Lung (tissue), 12 donors: ENCODE data around the gene FKRP. TPM values are rescaled to one million over a fixed set of nuclear protein-coding genes. Genes with fewer than 3 reads are reported as not detected.

ENCODE experiments used
- ATAC-seq: fragments of 200-7000 bp; cut with Tn5 transposase; one replicate; pipeline ENCODE4 v1.9.1; 2020; ENCODE audit warnings: moderate number of reproducible peaks; ENCODE audit not compliant: insufficient read depth, low FRiP score
- DNase-seq, 3 donors: peaks; one replicate each; pipeline ENCODE4 v3.0.0-alpha.2; 2013 to 2017
- H3K27ac ChIP-seq, 2 donors: one replicate each; pipeline ENCODE4 v1.5.1; 2013; ENCODE audit warnings: mild to moderate bottlenecking in 2 of 2, moderate library complexity in 2 of 2, control low read depth in 1 of 2, inconsistent platforms in 1 of 2, low read depth in 1 of 2, low read length in 1 of 2
- H3K27me3 ChIP-seq, 3 donors: one replicate each; pipeline ENCODE4 v1.5.1; 2013; ENCODE audit warnings: low read length in 2 of 3; ENCODE audit not compliant: control insufficient read depth in 3 of 3, insufficient read depth in 3 of 3
- H3K36me3 ChIP-seq, 4 donors: one replicate each; pipeline ENCODE4 v1.5.1; 2013; ENCODE audit warnings: low read length in 4 of 4, mild to moderate bottlenecking in 1 of 4, moderate library complexity in 1 of 4; ENCODE audit not compliant: control insufficient read depth in 4 of 4, insufficient read depth in 4 of 4
- H3K4me1 ChIP-seq, 5 donors: one replicate each; pipeline ENCODE4 v1.5.1; 2013; ENCODE audit warnings: low read length in 5 of 5, mild to moderate bottlenecking in 2 of 5, moderate library complexity in 1 of 5; ENCODE audit not compliant: control insufficient read depth in 5 of 5, insufficient read depth in 5 of 5
- H3K4me3 ChIP-seq: one replicate; pipeline ENCODE4 v1.5.1; 2013; ENCODE audit warnings: mild to moderate bottlenecking, control low read depth, moderate library complexity
- H3K9ac ChIP-seq, 2 donors: one replicate each; pipeline ENCODE4 v1.5.1; 2013; ENCODE audit warnings: low read length in 2 of 2, control low read depth in 1 of 2; ENCODE audit not compliant: insufficient read depth in 1 of 2
- H3K9me3 ChIP-seq, 4 donors: one replicate each; pipeline ENCODE4 v1.5.1; 2013; ENCODE audit warnings: low read length in 3 of 4, mild to moderate bottlenecking in 1 of 4, moderate library complexity in 1 of 4; ENCODE audit not compliant: control insufficient read depth in 4 of 4, insufficient read depth in 3 of 4
- CTCF ChIP-seq: IDR thresholded peaks from 2 replicates; pipeline ENCODE4 v1.5.1; 2012; ENCODE audit warnings: mild to moderate bottlenecking; ENCODE audit errors: control extremely low read depth, extremely low read depth
- WGBS, 2 donors: extraction: QIAGEN DNeasy Blood & Tissue Kit; methylation state at CpG; one replicate each; pipeline ENCODE4 v1.1.7; 2013; 5-methylcytosine and 5-hydroxymethylcytosine counted together
- polyA plus RNA-seq, 2 donors: library from polyadenylated mRNA; stranded (reverse); fragments of 200-250 nt; gene quantifications; one replicate each; pipeline ENCODE4 v1.2.1, GENCODE V29; 2013
- total RNA-seq, 2 donors: library from RNA; depleted of rRNA in 1 of 2; stranded (reverse); fragments of >200 nt in 1 of 2; gene quantifications; one replicate each; pipeline ENCODE4 v1.2.1, GENCODE V29; 2014 to 2021
- donor health status: control.
- donor health status: control.
- donor health status: Bipolar disorder and iron deficiency.
- donor health status: healthy.
- donor health status: DM: yes; HTN: yes; CAD: no.

Gene FKRP
- total and polyA plus RNA-seq, 4 donors, result 10.8 to 23.9 (median 15.2) TPM

GRCh38 chr19:46723023-46723461, 22.8 kb upstream of the FKRP start:
- WGBS, 2 donors, result 45 to 66% methylated on average over 16 of the region's 16 CpGs
- peaks cover 0 to 7% (median 4%) of the 10 kb centered on the region in 5 donors for H3K4me1 ChIP-seq

GRCh38 chr19:46723471-46723870, 22.4 kb upstream of the FKRP start:
- Histone ChIP-seq H3K4me1 (peaks cover 0 to 6% (median 4%) of the 10 kb centered on the region in 5 donors), H3K27ac (peak overlapping the region in 1 of 2 donors; percentile 17), H3K27me3 (no peaks in the 10 kb centered on the region), H3K36me3 (peaks cover 7 to 78% (median 47%) of the 10 kb centered on the region in 4 donors), H3K4me3 (no peak overlapping the region), H3K9ac (no peak overlapping the region), H3K9me3 (no peaks in the 10 kb centered on the region)
- DNase-seq (no peak), ATAC-seq (no peak)
- 95 to 96% methylated on average over 6 of the region's 6 CpGs for WGBS, 2 donors
- TF ChIP-seq CTCF, result no peak

More at GRCh38 chr19:46723023-46723461, 22.8 kb upstream of the FKRP start:
- DNase-seq, result no peak
- Histone ChIP-seq H3K27me3 (no peaks in the 10 kb centered on the region), H3K9me3 (no peaks in the 10 kb centered on the region), H3K36me3 (peaks cover 7 to 74% (median 45%) of the 10 kb centered on the region in 4 donors), H3K27ac (peak overlapping the region in 1 of 2 donors; percentile 17), H3K4me3 (no peak overlapping the region), H3K9ac (no peak overlapping the region)
- TF ChIP-seq CTCF, result no peak
- no peak for ATAC-seq

GRCh38 chr19:46724468-46724867, 21.4 kb upstream of the FKRP start:
- no peak for ATAC-seq
- peaks cover 7 to 85% (median 53%) of the 10 kb centered on the region in 4 donors for H3K36me3 ChIP-seq
- H3K9me3 ChIP-seq, result no peaks in the 10 kb centered on the region
- H3K27ac ChIP-seq, result no peak overlapping the region
- peaks cover 0 to 6% (median 0%) of the 10 kb centered on the region in 5 donors for H3K4me1 ChIP-seq
- DNase-seq, result no peak
- no peak overlapping the region for H3K4me3 ChIP-seq
- H3K9ac ChIP-seq, result no peak overlapping the region
- no peak for TF ChIP-seq CTCF
- no peaks in the 10 kb centered on the region for H3K27me3 ChIP-seq
- WGBS, 2 donors, result 88 to 93% methylated on average over 20 of the region's 20 CpGs
